Brain microvascular endothelial cell (primary cell): ENCODE results near the gene KIF27.
"Not testable (repeated sequence)": the region's sequence is repeated elsewhere in the genome, so short reads cannot be mapped to it uniquely, and the experiment has no call there.

Experiments used
- DNase-seq: peaks from one replicate; pipeline ENCODE4 v3.0.0-alpha.2; 2020
- H3K27ac ChIP-seq: fragments of 250-450 bp; sonication (Bioruptor Pico); 2 replicates; pipeline ENCODE4 v1.5.1; 2020; ENCODE audit warnings: mild to moderate bottlenecking, moderate library complexity
- H3K27me3 ChIP-seq: fragments of 250-450 bp; sonication (Bioruptor Pico); replicated peaks from 2 replicates; pipeline ENCODE4 v1.5.1; 2020; ENCODE audit warnings: mild to moderate bottlenecking
- H3K36me3 ChIP-seq: fragments of 250-450 bp; sonication (Bioruptor Pico); replicated peaks from 2 replicates; pipeline ENCODE4 v1.5.1; 2020; ENCODE audit warnings: mild to moderate bottlenecking
- H3K4me3 ChIP-seq: 2 replicates; pipeline ENCODE4 v1.5.1; 2011; ENCODE audit warnings: low read depth, mild to moderate bottlenecking, control low read depth, low read length, moderate library complexity
- CTCF ChIP-seq: IDR thresholded peaks from 2 replicates; pipeline ENCODE4 v1.5.1; 2011; ENCODE audit warnings: low read depth, mild to moderate bottlenecking, moderate library complexity, low read length, control low read depth, inconsistent platforms; ENCODE audit errors: missing control alignments
- in situ Hi-C: cut with HindIII; loops from 2 replicates; pipeline ENCODE4 v1.10.0; 2017; ENCODE audit warnings: low sequenced_read_pairs, low pct_ligation_motif_present

KIF27 gene

GRCh38 chr9:83956086-83956435, 34.8 kb upstream of the KIF27 start:
- H3K27ac ChIP-seq, result no peak overlapping the region
- DNase-seq, result no peak
- TF ChIP-seq CTCF, result no peak
- in situ Hi-C loops, result no loop called here
- peak overlapping the region; percentile 74 for H3K4me3 ChIP-seq
- H3K27me3 ChIP-seq, result no peaks in the 10 kb centered on the region
- no peaks in the 10 kb centered on the region for H3K36me3 ChIP-seq

GRCh38 chr9:83948096-83948495, 26.9 kb upstream of the KIF27 start:
- in situ Hi-C loops, result loop anchor here (25.0 kb wide), 1 partner anchor 314 kb away; no protein-coding TSS in a partner anchor
- H3K36me3 ChIP-seq, H3K27ac ChIP-seq, DNase-seq, H3K4me3 ChIP-seq, H3K27me3 ChIP-seq: not testable (repeated sequence)

GRCh38 chr9:83940590-83941303, 19.5 kb upstream of the KIF27 start:
- in situ Hi-C loops, result loop anchor here (25.0 kb wide), 1 partner anchor 322 kb away; no protein-coding TSS in a partner anchor
- Histone ChIP-seq H3K27ac (no peak overlapping the region), H3K4me3 (no peak overlapping the region), H3K27me3 (no peaks in the 10 kb centered on the region), H3K36me3 (no peaks in the 10 kb centered on the region)
- TF ChIP-seq CTCF, result no peak
- DNase-seq, result no peak

- in situ Hi-C loops, result loop anchor here (25.0 kb wide), 1 partner anchor 324 kb away; no protein-coding TSS in a partner anchor
- Histone ChIP-seq H3K27ac (no peak overlapping the region), H3K27me3 (no peaks in the 10 kb centered on the region), H3K4me3 (no peak overlapping the region), H3K36me3 (no peaks in the 10 kb centered on the region)
- TF ChIP-seq CTCF, result peak; percentile 61
- DNase-seq, result peak; percentile 35
These were observed 16.7 kb upstream of the KIF27 start for GRCh38 chr9:83937861-83938455.

- Histone ChIP-seq H3K27me3 (no peaks in the 10 kb centered on the region), H3K36me3 (no peaks in the 10 kb centered on the region), H3K4me3 (no peak overlapping the region), H3K27ac (no peak overlapping the region)
- no peak for TF ChIP-seq CTCF
- no peak for DNase-seq
- in situ Hi-C loops, result loop anchor here (25.0 kb wide), 1 partner anchor 326 kb away; no protein-coding TSS in a partner anchor
These were observed 15.3 kb upstream of the KIF27 start for GRCh38 chr9:83936523-83936922.

GRCh38 chr9:83935276-83935935, 14.2 kb upstream of the KIF27 start:
- DNase-seq, result peak; percentile 59
- in situ Hi-C loops, result loop anchor here (25.0 kb wide), 1 partner anchor 327 kb away; no protein-coding TSS in a partner anchor
- Histone ChIP-seq H3K27me3 (no peaks in the 10 kb centered on the region), H3K4me3 (no peak overlapping the region), H3K27ac (no peak overlapping the region), H3K36me3 (no peaks in the 10 kb centered on the region)
- no peak for TF ChIP-seq CTCF
